ENCODE data around the gene AFMID. TPM values are rescaled to one million over a fixed set of nuclear protein-coding genes. Genes with fewer than 3 reads are reported as not detected.

Gene AFMID
- total RNA-seq, 1 donor from 2014 or later, result 26.5 TPM

DNA sequence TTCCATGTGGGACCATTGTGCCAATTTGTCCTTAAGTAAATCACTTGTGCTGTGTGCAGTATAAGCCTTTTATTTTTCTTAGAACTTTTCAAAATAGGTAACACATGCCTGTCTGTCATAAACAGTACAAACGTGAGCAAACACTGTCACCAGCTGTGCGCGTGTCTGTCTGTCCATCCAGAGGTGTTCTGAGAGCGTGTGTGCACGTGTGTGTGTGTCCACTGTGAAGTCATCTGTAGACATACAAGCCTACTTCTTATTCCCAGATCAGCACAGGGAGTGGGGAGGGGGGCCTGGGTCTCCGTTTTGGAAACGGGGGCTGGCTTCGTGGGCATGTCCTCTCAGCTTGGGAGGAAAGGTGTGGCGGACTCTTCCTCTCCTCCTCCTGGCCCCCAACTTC, 53.7 kb downstream of the AFMID start:
- Mint-ChIP-seq H3K9me3 (ENCODE audit: low read depth) (peaks cover 3% of the 10 kb centered on the region), H3K4me1 (ENCODE audit: low read depth) (no peaks in the 10 kb centered on the region), H3K27me3 (no peaks in the 10 kb centered on the region), H3K4me3 (ENCODE audit: low read depth) (no peak overlapping the region), H3K36me3 (ENCODE audit: insufficient read depth) (no peaks in the 10 kb centered on the region), H3K27ac (no peak overlapping the region)
- TF ChIP-seq, protein P1, sequence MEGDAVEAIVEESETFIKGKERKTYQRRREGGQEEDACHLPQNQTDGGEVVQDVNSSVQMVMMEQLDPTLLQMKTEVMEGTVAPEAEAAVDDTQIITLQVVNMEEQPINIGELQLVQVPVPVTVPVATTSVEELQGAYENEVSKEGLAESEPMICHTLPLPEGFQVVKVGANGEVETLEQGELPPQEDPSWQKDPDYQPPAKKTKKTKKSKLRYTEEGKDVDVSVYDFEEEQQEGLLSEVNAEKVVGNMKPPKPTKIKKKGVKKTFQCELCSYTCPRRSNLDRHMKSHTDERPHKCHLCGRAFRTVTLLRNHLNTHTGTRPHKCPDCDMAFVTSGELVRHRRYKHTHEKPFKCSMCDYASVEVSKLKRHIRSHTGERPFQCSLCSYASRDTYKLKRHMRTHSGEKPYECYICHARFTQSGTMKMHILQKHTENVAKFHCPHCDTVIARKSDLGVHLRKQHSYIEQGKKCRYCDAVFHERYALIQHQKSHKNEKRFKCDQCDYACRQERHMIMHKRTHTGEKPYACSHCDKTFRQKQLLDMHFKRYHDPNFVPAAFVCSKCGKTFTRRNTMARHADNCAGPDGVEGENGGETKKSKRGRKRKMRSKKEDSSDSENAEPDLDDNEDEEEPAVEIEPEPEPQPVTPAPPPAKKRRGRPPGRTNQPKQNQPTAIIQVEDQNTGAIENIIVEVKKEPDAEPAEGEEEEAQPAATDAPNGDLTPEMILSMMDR (IDR thresholded peaks at IDR 0.05; ENCODE audit: unreplicated experiment), result no peak
- no peak for DNase-seq (ENCODE audit: low spot score, unreplicated experiment)

DNA sequence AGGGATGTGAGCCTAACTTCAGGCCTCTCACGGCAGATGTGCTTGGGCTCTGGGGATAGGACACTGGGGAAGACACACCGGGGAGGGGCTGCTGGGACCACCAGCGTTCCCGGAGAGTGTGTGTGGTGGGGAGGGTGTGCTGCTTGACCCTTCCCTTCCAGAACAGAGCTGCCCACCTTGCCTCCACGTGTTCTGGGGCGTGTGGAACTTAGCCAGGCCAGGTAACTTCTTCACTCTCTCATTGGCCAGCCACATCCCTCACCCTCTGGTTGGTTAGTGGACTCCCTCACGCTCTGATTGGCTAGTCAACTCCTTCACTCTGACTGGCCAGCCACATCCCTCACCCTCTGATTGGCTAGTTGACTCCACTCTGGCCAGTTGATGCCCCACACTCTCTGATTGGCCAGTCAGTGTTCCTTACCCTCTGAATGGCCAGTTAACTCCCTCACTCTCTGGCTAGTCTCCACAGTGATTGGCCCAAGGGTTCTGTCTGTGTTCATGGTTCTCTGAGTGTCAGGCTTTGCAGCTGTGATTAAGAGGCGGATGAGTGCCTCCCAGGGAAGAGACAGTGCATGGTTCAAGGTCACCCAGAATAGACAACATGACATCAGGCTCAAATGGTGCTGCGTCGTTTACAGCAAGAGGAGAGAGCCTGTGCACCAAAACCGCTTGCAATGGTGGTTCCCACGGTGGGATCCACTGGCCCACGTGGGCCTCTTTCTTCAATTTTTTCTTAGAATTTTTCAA, 54.3 kb downstream of the AFMID start:
- Mint-ChIP-seq H3K36me3 (ENCODE audit: insufficient read depth) (no peaks in the 10 kb centered on the region), H3K9me3 (ENCODE audit: low read depth) (peaks cover 3% of the 10 kb centered on the region), H3K4me1 (ENCODE audit: low read depth) (no peaks in the 10 kb centered on the region), H3K27ac (no peak overlapping the region), H3K27me3 (no peaks in the 10 kb centered on the region), H3K4me3 (ENCODE audit: low read depth) (no peak overlapping the region)
- DNase-seq (ENCODE audit: low spot score, unreplicated experiment), result no peak
- TF ChIP-seq, protein P1 (IDR thresholded peaks at IDR 0.05; ENCODE audit: unreplicated experiment), result no peak

DNA sequence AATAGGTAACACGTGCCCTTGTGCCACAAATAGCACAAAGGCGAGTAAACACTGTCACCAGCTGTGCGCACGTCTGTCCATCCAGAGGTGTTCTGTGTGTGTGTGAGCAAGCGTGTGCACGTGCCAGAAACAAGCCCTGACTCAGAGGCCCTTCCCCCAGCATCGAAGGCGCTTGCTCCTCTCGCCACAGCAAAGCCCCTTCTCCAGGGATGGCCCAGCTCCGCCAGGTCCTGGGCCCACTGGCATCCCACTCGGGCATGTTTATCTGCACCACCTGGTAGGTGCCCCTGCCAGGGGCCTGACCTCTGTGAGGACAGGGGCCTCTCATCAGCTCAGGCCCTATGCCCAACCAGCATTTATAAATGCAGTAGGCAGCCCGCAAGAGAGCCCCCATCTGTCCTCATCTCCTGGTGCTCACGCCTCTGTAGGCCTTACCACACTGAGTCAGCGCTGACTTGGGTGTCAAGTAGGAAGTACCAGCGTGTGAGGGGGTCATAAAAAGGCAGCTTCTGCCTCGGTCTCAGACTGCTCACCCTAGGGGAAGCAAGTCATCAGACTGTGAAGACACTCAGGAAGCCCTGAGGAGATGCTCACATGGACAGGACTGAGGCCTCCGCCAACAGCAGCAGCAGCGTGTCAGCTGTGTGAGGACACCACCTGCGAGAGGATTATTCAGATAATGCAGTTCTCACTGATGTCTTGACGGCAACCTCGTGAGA, 55.0 kb downstream of the AFMID start:
- TF ChIP-seq, protein P1 (IDR thresholded peaks at IDR 0.05; ENCODE audit: unreplicated experiment), result no peak
- Mint-ChIP-seq H3K36me3 (ENCODE audit: insufficient read depth) (no peaks in the 10 kb centered on the region), H3K27me3 (peaks cover under 1% of the 10 kb centered on the region), H3K27ac (no peak overlapping the region), H3K4me1 (ENCODE audit: low read depth) (no peaks in the 10 kb centered on the region), H3K4me3 (ENCODE audit: low read depth) (no peak overlapping the region), H3K9me3 (ENCODE audit: low read depth) (peaks cover 3% of the 10 kb centered on the region)
- DNase-seq (ENCODE audit: low spot score, unreplicated experiment), result no peak

DNA sequence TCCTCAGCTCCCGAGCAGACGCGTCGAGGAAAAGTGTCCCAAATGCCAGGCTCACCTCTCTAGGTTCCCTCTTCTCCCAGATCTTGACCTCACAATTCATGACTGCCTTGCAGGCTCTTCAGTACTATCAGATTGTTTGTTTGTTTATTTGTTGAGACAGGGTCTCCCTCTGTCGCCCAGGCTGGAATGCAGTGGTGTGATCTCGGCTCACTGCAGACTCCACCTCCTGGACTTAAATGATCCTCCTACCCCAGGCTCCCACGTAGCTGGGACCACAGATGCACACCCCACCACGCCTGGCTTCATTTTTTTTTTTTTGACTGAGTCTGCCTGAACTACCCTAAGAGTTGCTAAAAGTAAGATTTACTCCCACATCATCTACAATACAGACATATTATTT, 60.1 kb downstream of the AFMID start:
- peaks cover 3% of the 10 kb centered on the region for H3K9me3 Mint-ChIP-seq (ENCODE audit: low read depth)
- no peak for DNase-seq (ENCODE audit: low spot score, unreplicated experiment)
- no peaks in the 10 kb centered on the region for H3K36me3 Mint-ChIP-seq (ENCODE audit: insufficient read depth)
- H3K27ac Mint-ChIP-seq, result no peak overlapping the region
- H3K4me1 Mint-ChIP-seq (ENCODE audit: low read depth), result peaks cover 1% of the 10 kb centered on the region
- H3K4me3 Mint-ChIP-seq (ENCODE audit: low read depth), result no peak overlapping the region
- H3K27me3 Mint-ChIP-seq, result peaks cover 4% of the 10 kb centered on the region
- TF ChIP-seq, protein P1 (IDR thresholded peaks at IDR 0.05; ENCODE audit: unreplicated experiment), result no peak

DNA sequence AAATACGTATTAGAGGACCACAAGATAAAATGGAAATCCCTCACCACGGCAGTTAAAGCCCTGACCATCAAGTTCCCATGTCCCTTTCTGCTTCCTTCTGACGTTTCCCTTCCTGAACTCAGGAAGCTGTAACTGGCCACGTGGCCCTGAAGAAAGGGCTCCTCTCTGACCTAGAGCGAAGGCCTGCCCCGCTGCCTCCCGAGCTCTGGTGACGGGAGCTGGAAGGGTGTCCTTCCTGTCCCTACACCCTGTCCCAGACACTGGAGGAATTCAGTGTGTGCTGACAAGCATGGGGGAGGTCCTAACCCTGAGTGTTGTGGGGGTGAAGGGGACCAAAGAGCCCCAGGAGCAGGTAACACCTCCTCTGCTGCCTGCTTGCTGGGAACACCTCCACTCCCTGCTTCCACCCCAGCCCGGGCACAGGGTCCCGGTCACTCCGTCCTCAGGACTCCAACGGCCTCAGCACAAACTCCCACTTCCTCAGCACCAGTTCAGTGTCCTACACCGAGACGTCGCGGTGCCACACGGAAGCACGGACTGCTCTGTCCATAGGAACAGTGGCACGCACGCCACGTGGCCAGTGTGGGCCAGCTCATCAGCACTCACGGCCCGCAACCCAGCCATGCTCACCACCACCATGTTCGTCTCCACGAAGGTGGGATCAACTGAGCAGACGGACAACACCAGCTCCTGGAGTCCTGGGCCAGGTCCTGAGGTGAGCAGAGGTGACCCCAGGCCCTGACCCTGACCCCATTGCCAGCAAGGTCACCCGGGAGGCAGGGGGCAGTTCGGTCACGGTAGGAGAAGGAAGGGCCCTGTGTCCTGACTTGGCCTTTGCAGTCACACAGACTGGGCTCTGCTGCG, 61.1 kb downstream of the AFMID start:
- H3K27ac Mint-ChIP-seq, result no peak overlapping the region

More for the DNA sequence above, 61.1 kb downstream of the AFMID start:
- no peak for DNase-seq (ENCODE audit: low spot score, unreplicated experiment)
- peaks cover 4% of the 10 kb centered on the region for H3K27me3 Mint-ChIP-seq
- peaks cover 3% of the 10 kb centered on the region for H3K4me1 Mint-ChIP-seq (ENCODE audit: low read depth)
- no peaks in the 10 kb centered on the region for H3K36me3 Mint-ChIP-seq (ENCODE audit: insufficient read depth)
- no peak overlapping the region for H3K4me3 Mint-ChIP-seq (ENCODE audit: low read depth)
- H3K9me3 Mint-ChIP-seq (ENCODE audit: low read depth), result peaks cover 3% of the 10 kb centered on the region
- TF ChIP-seq, protein P1 (IDR thresholded peaks at IDR 0.05; ENCODE audit: unreplicated experiment), result no peak

Data from progenitor cell of endocrine pancreas (in vitro differentiated cells).